Natural killer cell (primary cell): ENCODE data around the gene DPYSL5. TPM values are rescaled to one million over a fixed set of nuclear protein-coding genes. Genes with fewer than 3 reads are reported as not detected.

Experiments
- ATAC-seq, 3 donors: fragments of 150-1000 bp in 2 of 3; fragments of 200-7000 bp in 1 of 3; cut with Tn5 transposase; 1 replicate in 1 of 3; 2 replicates in 2 of 3; pipeline ENCODE4 v1.10.0; 2021; ENCODE audit warnings: mild to moderate bottlenecking in 2 of 3, moderate library complexity in 2 of 3
- DNase-seq, 2 donors: peaks; one replicate each; pipeline versions ENCODE4 v3.0.0 to v3.0.0-alpha.2; 2013 to 2021; ENCODE audit warnings: mixed read lengths in 1 of 2
- H3K27ac ChIP-seq: one replicate; pipeline ENCODE4 v1.5.1; 2013; ENCODE audit warnings: mild to moderate bottlenecking, low read length
- H3K27me3 ChIP-seq: one replicate; pipeline ENCODE4 v1.6.1; 2013; ENCODE audit warnings: low read length; ENCODE audit not compliant: control insufficient read depth, insufficient read depth
- H3K36me3 ChIP-seq: one replicate; pipeline ENCODE4 v1.6.1; 2013; ENCODE audit warnings: low read length; ENCODE audit not compliant: control insufficient read depth, insufficient read depth
- H3K4me1 ChIP-seq: one replicate; pipeline ENCODE4 v1.6.1; 2013; ENCODE audit warnings: low read length; ENCODE audit not compliant: control insufficient read depth, insufficient read depth
- H3K4me3 ChIP-seq: one replicate; pipeline ENCODE4 v1.5.1; 2013; ENCODE audit warnings: low read length
- H3K9me3 ChIP-seq: one replicate; pipeline ENCODE4 v1.6.1; 2013; ENCODE audit warnings: low read length; ENCODE audit not compliant: control insufficient read depth, insufficient read depth
- H3K27ac Mint-ChIP-seq, 2 donors: one replicate each; pipeline ENCODE4 v1.8.0; 2022; ENCODE audit warnings: mild to moderate bottlenecking in 2 of 2, mixed read lengths in 2 of 2, moderate library complexity in 1 of 2
- H3K27me3 Mint-ChIP-seq, 2 donors: one replicate each; pipeline ENCODE4 v1.8.0; 2022; ENCODE audit warnings: low read depth in 2 of 2, mixed read lengths in 2 of 2
- H3K36me3 Mint-ChIP-seq: one replicate; pipeline ENCODE4 v1.8.0; 2022; ENCODE audit warnings: mixed read lengths
- H3K4me1 Mint-ChIP-seq, 2 donors: one replicate each; pipeline ENCODE4 v1.8.0; 2022; ENCODE audit warnings: mixed read lengths in 2 of 2
- H3K4me3 Mint-ChIP-seq: one replicate; pipeline ENCODE4 v1.8.0; 2022; ENCODE audit warnings: mild to moderate bottlenecking, moderate library complexity, mixed read lengths
- H3K9me3 Mint-ChIP-seq, 2 donors: one replicate each; pipeline ENCODE4 v1.8.0; 2022; ENCODE audit warnings: mixed read lengths in 2 of 2
- CTCF ChIP-seq: fragments of 200-600 bp; IDR thresholded peaks from one replicate; pipeline ENCODE4 v1.8.0; 2022; ENCODE audit warnings: antibody characterized with exemption
- WGBS: methylation state at CpG from one replicate; pipeline ENCODE4 v1.1.7; 2013; ENCODE audit warnings: missing lambda C conversion rate; ENCODE audit not compliant: insufficient coverage; 5-methylcytosine and 5-hydroxymethylcytosine counted together
- intact Hi-C: fragments of 100-400 bp; cut with micrococcal nuclease; formaldehyde crosslinking; loops from one replicate; pipeline ENCODE4 v1.14.2; 2022
- total RNA-seq, 4 donors: library from RNA; stranded (reverse); fragments of 120-200 nt in 1 of 4; gene quantifications; one replicate each; pipeline versions ENCODE4 v1.2.3 to v1.2.4, GENCODE V29; 2013 to 2022

DPYSL5 gene
- total RNA-seq, 3 donors from 2014 or later (not counting 1 experiment from before 2014, with no cell fraction given): not detected

DNA sequence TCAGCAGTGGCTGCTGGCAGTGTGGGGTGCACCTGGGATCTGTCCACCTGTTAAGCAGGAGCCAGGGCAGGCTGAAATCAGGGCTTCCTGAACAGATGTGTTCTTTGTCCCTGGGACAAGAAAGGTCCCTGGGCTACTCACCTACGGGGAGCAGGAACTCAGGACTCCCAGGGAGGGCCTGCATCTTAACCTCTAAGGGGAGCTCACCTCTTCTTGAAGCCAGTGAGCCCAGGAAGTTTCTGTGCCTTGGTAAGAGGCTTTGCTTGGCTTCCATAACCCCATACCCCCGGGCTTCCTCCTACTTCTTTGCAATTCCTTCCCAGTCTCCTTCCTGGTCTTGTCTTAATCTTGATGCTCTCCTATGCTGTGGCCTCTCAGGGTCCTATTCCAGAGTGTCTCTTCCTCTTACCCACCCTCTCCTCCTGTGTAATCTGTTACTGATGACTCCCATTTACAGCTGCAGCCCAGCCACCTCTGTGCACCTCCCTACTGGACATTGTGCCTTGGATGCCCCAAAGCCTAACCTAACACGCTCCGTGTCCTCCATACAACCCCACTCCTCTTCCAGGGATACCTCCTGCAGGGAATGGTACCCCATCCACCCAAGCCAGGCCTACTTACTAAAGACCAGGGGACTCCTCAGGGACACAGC, 66.9 kb downstream of the DPYSL5 start:
- Histone ChIP-seq H3K4me3 (no peak overlapping the region), H3K9me3 (no peaks in the 10 kb centered on the region), H3K4me1 (no peaks in the 10 kb centered on the region), H3K27ac (no peak overlapping the region), H3K36me3 (no peaks in the 10 kb centered on the region), H3K27me3 (no peaks in the 10 kb centered on the region)
- Mint-ChIP-seq H3K4me1 (no peaks in the 10 kb centered on the region), H3K9me3 (no peaks in the 10 kb centered on the region), H3K27me3 (peaks cover 0 to 3% of the 10 kb centered on the region in 2 donors), H3K27ac (no peak overlapping the region), H3K4me3 (no peak overlapping the region), H3K36me3 (no peaks in the 10 kb centered on the region)
- 64% methylated on average over 4 of the region's 4 CpGs for WGBS
- no peak for ATAC-seq
- TF ChIP-seq CTCF: no peak
- intact Hi-C loops: no loop called here
- DNase-seq: no peak

- Mint-ChIP-seq H3K4me1 (no peaks in the 10 kb centered on the region), H3K27ac (no peak overlapping the region), H3K4me3 (no peak overlapping the region), H3K9me3 (no peaks in the 10 kb centered on the region), H3K27me3 (peaks cover 0 to 3% of the 10 kb centered on the region in 2 donors), H3K36me3 (no peaks in the 10 kb centered on the region)
- intact Hi-C loops: no loop called here
- DNase-seq: no peak
- Histone ChIP-seq H3K36me3 (no peaks in the 10 kb centered on the region), H3K4me1 (no peaks in the 10 kb centered on the region), H3K4me3 (no peak overlapping the region), H3K9me3 (no peaks in the 10 kb centered on the region), H3K27me3 (no peaks in the 10 kb centered on the region), H3K27ac (no peak overlapping the region)
- 90% methylated on average over 5 of the region's 5 CpGs for WGBS
- ATAC-seq: no peak
- TF ChIP-seq CTCF: no peak
Measured at GRCh38 chr2:26915316-26915715, 67.4 kb downstream of the DPYSL5 start.

DNA sequence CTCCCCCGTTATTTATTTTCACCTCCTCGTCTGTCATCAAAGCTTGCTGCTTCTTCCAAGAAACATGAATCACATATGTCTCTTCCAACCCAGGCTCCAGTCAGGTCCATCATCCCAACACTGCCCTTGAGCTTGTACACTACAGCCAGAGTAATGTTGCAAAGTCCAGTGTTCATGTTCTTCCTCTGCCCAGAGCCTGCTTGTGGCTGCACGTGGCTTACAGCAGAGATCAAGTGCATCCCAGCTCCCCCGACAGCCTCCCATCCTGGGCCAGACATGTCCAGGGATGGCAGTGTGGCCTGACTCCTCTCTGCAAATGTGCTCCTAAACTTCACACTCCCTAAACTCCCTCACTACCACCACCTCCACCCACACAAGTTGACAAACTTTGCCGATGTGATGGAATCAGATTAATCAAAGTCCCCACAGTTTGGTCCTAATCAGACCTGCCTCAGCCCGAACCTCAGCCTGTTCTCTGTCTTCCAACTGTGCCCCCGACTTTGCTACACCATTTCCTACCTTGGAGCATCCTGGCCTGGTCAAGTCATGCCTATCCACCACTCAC, 68.3 kb downstream of the DPYSL5 start:
- intact Hi-C loops: no loop called here
- no peak overlapping the region for H3K4me3 Mint-ChIP-seq
- H3K4me3 ChIP-seq: no peak overlapping the region
- H3K27me3 Mint-ChIP-seq: peaks cover under 1 to 1% of the 10 kb centered on the region in 2 donors
- H3K27ac Mint-ChIP-seq: no peak overlapping the region
- H3K4me1 ChIP-seq: no peaks in the 10 kb centered on the region
- no peak for DNase-seq
- no peaks in the 10 kb centered on the region for H3K36me3 ChIP-seq
- H3K9me3 ChIP-seq: no peaks in the 10 kb centered on the region
- no peaks in the 10 kb centered on the region for H3K9me3 Mint-ChIP-seq
- no peaks in the 10 kb centered on the region for H3K36me3 Mint-ChIP-seq
- 81% methylated on average over 7 of the region's 7 CpGs for WGBS
- no peaks in the 10 kb centered on the region for H3K27me3 ChIP-seq
- TF ChIP-seq CTCF: no peak
- no peak for ATAC-seq
- H3K27ac ChIP-seq: no peak overlapping the region
- no peaks in the 10 kb centered on the region for H3K4me1 Mint-ChIP-seq
